LHCN-M2 (cell line): ENCODE data around the gene PHEX. TPM values are rescaled to one million over a fixed set of nuclear protein-coding genes. Genes with fewer than 3 reads are reported as not detected.

Experiments used
- DNase-seq: peaks from one replicate; pipeline ENCODE4 v3.0.0-alpha.2; 2012; ENCODE audit warnings: low read depth
- total RNA-seq: library from RNA; depleted of rRNA; stranded (reverse); fragments of >200 nt; gene quantifications from 2 replicates; pipeline ENCODE4 v1.2.3, GENCODE V29; 2014

The PHEX gene
- total RNA-seq, 1 experiment from 2014 or later, result 0.75 TPM

DNA sequence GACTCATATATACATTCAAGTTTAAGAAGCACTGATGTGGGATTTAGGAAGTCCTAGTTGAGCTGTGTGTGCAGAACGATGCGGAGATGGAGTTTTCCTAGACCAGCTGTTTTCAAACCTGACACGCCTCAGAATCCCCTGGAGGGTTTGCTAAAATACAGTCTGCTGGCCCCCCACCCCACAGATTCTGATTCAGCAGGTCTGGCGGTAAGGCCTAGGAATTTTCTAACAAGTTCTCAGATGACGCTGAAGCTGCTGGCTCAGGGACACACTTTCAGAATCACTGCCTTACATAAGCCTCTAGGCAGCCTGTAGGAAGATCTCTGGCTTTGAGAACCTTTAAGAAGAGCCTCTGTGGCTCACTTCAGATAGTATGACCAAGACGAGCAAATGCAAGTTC, 73.1 kb downstream of the PHEX start:
- no peak for DNase-seq

DNA sequence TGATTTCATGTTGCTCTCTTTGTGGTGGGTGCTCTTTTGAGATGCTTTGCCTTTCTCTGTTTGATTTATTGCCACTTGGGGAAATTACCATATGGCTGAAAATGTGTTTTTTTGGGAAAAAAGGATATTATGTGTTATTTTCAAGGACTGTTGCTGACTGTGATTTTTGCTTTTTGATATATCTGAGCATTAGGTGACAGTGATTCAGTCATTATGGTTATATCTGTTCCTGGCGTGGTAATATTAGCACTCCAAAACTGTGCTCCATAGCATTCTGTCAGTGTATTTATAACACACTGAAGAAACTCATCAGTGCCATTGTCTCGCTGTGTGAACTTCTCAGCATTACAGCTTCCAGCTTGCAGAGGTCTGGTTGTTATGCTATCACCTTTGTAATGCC, 73.8 kb downstream of the PHEX start:
- DNase-seq, result no peak

DNA sequence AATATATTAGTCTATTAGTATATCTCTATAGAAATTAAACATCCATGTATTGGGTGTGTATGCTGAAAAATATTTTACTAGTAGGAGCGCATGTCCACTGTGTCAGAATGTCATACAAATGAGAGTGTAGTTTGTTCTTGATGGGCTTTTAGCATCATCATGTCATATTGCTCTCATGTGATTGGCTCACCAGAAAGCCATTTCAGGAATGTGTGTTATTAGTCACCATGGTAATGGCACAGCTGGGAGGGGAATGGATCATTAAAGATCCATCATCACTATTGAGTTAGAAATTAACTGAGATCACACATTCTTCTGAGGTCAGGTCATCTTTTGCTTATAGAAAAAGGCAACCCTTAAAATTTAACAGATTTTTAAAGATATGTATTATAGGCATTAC, 77.3 kb downstream of the PHEX start:
- peak; percentile 67 for DNase-seq

DNA sequence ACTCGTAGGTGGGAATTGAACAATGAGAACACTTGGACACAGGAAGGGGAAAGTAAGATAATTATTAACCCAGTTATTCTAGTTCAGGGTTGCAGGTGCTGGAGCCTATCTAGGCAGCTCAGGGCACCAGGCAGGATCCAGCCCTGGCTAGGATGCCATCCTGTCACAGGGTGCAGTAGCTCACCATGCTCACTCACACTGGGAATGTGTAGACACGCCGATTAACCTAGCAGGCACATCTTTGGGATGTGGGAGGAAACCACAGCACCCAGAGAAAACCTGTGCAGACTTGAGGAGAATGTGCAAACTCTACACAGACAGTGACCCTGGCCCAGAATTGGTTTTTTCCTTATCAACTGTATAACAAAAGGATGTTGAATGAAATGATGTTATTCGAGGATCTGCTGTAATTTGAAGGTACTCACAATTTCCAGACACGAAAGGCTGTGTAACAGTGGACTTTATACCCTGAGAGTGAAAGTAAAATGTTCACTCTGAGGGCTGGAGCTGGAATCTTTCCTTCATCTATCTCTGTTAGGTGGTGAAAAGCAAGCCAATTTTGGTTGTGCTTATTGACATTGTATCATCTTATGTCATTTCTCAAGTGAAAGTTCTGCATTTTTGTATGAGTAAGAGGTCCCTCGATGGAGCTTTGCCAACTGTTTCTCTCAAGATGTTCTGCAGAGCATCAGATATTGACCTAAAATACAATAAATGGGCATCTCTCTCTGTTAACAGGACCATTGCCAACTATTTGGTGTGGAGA, 78.8 kb downstream of the PHEX start:
- no peak for DNase-seq

DNA sequence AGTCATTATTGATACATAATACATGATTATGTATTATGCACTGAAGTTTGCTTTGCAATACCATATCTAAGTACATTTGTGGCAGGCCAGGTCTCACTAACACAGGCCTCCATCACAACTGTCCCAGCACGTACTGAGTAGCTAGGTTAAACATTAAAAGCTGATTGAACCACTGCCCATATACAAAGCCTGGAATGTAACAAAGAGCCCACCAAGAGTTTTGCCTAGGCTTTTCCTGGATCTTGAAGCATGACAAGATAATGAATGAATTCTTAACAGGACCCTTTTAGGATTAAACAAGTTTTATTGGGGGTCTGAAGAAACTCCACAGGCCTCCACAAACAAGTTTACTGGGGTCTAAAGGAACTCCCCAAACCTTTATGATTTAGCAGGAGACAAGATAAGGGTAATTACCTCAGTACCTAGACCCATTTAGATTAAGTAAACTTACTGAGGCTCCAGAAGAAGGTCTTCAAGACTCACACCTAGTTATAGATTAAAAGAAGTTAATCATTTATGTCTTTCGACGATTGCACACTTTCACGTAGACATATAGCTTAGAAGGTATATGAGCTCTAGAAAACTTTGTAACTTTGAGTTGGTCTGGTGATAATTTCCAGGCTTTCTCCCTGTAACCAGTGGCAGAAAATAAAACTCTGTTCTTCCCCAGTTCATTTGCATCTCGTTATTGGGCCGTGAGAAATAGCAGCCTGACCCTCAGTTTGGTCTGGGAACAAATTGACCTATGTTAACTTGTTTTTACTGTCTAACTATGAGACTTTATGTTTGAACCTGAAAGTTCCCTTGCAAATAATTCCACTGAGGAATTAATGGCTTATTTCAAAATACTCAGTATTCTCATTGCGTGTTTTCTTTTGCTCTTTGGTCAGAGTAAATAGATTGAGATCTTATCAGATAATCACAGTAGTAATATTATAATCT, 84.8 kb downstream of the PHEX start:
- DNase-seq, result no peak

DNA sequence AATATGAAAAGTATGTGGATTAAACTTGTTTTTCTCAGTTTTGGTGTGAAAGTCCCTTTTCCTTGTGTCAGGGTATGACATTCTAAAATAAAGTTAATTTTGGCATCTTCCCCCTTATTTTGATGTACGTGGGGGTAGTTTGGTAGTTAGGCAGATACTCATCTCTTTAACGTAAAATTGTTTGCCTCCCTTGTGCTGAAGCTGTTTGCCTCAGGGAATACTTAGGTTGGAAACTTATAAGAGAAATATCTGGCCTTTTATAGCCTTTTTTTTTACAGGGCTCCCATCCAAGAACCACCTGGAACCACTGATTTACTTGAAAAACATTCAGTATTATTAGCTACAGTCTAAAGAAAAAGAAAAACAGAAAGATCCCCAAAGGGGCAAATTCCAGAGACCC, 85.5 kb downstream of the PHEX start:
- no peak for DNase-seq

DNA sequence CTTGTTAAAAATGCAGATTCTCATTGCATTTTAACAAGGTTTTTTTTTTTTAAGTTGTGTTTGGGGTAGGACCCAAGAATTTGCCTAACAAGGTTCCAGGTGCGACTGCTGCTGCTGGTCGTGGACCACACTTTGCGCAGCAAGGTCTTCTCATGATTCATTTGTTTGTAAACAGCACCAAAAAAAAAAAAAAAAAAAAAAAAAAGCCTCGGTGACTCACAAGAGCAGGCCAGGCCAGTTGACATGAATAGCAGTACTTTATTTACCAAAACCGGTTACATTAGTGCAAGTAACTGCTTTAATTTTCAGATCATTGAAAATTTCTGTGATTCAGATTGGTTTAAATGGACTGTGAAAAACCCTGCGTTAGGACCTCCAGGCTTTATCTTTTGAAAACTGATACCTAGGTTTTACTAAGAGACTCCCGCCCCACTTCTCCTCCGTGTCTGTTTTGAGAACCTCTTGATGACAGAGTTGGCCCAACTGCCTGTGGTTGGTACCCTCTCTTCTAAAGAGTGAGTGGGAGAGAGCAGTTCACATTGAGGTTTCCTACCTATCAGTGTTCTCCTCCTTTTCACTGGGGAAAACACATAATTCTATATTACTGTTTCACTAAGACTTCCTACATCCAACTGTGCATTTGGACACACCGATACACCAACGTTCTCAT, 86.2 kb downstream of the PHEX start:
- DNase-seq, result no peak

DNA sequence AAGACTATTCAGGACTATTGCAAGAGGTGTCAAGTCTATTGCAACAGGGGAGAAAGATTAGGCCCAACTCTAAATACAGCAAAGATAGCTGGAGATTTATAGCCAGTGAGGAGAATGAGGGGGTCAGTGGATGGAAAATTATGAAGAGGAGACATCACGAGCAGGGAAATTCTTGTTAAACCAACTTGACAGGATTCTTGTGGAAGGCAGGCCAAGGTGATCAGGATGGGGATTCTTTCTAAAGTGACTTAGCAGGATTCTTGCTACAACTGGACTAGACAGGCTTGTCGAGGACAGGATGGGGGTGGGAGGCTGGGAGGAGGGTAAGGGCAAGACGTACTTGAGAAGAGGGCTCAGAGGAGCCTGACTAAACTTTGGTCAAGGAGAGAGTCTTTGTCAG, 89.0 kb downstream of the PHEX start:
- no peak for DNase-seq

DNA sequence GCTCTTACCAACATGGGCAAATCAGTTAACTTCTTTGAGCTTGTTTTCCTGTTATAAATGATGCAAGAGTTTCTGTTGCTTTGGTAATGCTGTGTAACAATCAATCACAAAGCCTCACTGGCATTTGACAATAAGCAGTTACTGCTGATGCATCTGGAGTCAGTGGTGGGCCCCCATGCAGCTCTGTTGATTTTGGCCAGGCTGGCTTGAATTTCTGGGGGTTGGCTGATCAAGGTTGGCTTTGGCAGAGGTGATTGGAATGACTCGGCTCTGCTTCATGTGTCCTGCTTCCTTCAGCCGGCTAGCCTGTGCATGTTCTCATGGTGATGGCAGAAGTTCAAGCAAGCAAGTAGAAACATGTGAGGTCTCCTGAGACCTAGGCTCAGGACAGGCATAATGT, 90.4 kb downstream of the PHEX start:
- peak; percentile 57 for DNase-seq

DNA sequence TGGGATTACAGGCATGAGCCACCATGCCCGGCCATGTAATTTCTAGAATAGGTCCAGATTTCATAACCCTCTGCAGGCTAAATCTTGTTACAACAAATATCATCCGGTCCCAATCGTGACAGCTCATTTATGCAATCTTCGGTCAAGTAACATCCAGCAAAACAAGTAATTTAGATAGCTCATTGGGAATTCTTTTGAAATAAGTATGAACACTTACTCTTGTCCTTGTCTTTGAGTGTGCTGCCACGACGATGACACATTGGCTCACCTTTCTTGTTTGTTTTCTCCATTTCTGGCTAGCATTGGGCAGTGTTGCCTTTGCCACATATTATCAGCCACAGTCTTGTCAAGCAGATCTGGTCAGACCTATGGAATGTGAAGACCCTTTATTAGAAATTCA, 92.0 kb downstream of the PHEX start:
- DNase-seq, result no peak

DNA sequence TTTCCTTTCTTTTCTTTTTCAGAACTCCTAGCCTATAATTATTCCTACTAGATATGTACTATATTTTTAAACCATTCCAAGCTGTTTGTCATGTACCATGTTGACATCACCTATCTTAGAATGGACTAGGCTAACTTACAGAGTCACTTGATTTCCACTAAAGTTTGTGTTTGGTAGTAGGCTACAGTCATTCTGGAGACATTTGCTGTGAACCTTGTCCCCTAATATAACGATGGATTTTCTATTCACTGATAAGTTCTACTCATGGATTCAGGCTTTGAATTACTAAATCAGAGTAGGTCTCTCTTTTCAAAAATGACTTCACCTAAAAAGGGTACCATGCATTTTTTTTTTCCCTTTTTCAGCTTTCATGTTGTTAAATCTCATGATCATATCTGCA, 93.4 kb downstream of the PHEX start:
- DNase-seq, result no peak

DNA sequence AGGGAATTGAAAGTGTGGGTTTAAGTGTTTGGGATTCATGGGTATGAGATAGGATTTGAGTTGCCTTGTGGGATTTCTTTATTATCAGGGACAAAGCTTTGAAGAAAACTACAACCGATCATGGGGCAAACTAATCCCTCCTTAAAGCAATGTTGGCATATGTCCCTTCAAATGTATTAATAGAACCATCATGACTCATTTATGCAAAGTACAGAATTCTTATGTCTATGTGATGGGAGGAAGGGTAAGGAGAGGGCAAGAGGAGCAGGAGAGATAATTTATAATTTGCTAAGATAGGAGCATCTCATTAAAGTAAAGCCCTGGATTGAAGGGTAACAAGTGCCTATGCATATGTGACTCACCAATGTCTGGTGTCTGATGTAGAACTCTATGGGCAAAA, 94.2 kb downstream of the PHEX start:
- peak; percentile 35 for DNase-seq

DNA sequence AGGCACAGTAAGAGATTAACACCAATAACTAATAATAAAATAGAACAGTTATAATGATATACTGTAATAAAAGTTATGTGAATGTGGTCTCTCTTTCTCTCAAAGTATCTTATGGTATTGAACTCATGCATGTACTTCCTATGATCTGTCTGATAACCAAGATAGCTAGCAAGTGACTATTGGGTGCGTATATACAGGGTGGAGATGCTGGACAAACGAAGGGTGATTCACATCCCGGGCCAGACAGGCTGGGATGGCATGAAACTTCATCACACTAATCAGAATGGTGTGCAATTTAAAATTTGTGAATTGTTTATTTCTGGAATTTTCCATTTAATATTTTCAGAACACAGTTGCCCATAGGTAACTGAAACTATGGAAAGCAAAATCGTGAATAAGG, 96.8 kb downstream of the PHEX start:
- no peak for DNase-seq

DNA sequence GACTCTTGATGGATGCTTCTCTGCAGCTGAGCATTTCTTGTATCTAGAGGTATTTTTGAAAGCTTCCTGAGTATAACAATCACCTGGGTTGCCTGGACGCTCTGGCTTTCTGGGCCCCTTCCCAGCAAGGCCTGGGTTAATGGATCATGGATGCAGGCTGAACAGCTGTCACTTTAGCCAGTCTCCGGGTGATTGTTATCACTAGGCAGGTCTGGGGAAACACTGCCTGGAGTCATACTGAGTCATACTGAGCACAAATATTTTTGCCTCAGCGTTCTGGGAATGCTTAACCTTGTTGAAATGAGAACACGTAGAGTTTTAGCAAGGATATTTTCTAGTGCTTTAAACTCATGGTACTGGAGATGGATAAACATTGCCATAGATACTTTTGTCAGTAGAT, 102.6 kb downstream of the PHEX start:
- DNase-seq, result peak; percentile 85

DNA sequence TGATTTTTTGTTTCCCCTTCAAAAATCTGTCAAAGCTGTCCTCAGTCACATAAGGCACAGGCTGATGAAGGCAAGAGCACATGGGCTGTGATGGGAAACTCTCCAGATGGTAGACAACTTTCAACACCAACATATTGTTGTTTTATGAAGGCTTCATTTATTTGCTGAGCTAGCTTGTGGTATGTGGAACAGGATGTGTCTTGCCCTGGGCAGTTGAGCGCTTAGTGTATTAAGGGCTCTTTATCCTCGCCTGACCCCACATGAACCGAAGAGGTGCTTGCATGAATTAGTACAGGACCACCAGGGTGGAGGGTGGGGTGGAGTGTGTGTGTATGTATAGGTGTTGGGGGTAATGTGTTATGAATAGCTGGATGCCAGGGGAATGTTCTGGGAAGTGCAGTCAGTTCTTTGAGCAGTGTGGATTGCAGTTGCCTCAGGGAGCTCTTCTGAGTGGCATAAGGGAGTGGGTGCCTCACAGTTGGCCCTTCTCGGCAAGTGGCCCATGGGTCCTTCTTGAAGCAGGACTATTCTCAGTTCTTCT, 103.1 kb downstream of the PHEX start:
- DNase-seq, result peak; percentile 60

DNA sequence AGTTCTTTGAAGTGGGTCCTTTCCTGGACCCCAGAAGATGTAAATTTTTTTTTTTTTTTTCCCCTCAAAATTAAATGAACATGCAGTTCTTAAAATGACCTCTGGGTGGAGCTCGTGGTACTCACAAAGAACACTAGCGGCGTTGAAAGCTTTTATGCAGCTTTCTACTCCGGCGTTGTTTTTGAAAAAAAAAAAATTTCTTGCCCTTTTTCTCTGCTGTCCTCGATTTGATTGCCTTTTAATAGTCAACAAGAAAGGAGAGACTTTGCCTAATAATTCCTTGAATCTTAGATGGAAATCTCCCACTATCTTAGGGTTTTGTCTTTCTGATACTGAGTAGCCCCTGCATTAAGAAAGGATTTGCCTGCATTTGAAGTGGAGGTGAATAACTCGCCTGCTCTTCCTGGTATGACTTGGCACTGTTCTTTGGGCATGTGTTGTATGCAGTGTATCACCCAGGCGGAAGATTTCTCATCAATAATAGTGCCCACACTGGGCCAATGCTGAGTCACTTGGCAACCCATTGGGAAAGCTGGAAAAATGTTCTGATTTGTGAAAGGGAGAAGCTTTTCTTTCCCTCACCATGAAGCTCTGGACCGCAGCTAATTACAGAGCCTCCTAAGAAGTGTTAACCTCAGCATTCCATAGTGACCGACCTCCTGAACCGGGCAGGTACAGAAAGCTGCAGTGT, 104.0 kb downstream of the PHEX start:
- DNase-seq, result peak; percentile 81

DNA sequence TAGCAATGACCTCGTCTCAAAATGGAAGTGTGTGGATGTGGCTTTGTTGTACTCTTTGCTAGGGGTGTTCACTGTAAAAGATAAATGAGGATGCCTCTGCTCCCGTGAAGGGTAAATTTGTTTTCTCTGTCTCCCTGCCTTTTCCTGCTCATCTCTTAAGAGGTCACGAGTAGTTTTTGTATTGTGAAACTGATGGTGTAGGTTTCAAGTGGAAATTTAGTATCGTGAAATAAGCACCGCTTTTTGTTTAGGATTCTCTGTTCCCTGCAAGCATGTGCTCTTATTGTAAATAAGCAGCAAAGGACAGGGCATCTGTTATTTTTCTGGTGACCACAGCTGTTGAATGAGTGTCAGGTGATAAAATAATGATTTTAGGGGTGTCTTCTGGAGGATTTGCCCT, 104.6 kb downstream of the PHEX start:
- DNase-seq, result no peak

DNA sequence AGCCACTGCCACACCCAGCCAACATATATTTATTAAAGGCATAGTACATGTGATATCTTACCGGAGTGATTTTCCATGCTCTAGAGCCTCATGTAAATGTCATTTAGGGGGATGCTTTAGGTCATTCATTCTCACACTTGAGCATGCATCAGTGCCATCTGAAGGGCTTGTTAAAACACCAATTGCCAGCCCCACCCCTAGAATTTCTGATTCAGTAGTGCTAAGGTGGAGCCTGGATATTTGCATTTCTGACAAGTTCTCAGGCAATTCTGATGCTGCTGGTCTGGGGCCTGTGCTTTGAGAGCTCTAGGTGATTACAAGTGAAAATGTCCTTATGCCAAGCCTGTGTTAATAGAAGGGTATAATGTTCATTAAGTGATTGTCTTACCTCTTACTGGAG, 107.7 kb downstream of the PHEX start:
- no peak for DNase-seq

DNA sequence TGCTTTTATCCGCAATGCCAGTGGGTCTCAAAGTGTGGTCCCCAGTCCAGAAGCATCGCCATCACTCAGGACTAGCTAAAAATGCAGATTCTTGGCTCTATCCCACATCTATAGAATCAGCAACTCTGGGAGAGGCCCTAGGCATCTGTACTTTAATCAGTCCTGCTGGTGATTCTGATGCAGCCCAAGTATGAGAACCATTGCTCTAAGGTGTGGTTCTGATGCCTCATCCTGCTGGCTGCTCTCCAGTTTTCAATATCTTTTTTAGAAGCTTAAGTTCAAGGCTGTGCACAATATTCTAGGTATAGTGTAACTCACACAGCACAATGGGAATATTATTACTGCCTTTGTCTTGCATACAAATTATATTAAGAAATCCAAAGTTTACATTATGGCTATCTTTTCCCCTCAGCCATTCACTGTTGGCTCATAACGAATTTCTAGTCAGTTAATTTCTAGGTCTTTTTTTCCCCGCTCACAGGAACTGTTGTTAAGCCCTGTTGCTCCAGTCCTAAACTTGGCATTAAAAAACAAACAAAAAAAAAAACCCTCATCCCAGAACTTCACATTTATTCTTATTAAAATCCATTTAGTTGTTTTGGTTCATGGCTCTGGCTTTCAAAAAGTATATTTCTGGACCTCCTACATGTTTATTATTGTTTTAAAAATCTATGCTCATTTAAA, 109.1 kb downstream of the PHEX start:
- no peak for DNase-seq

DNA sequence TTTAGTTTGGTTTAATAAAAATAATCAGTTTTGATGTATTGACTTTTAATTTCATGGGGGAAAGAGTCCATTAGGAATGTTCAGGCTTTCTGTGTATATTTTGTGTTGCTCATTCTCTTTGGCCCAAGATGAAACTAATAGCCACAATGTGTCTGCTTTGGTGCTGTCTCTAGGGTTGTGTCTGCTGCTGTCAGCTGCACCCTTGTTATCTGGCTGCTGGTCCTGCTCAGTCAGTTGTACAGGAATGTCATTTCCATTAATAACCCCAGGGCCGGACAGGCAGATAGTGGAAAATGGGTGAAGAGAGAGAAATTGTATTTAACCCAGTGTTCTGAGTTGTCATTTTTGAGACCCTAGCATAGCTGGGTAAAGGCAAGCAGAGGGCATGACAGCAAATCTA, 115.1 kb downstream of the PHEX start:
- DNase-seq, result no peak

DNA sequence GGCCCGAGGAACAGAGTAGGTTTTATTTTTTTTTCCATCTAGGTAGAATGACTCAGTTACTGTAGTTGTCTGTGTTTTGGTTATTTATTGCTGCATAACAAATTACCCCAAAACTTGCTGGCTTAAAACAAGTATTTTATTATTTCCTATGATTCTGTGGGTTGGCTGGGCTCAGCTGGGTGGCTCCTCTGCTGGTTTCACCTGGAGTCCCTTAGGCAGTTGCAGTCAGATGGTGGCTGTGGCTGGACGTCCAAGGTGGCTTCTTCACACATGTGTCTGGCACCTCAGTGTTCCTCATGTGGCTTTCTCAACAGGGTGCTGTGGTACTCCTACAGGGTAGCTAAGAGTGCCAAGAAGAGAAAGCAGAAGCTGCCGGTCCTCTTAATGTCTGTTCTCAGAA, 115.8 kb downstream of the PHEX start:
- no peak for DNase-seq
